WI38 (cell line): ENCODE results near the gene PEX14.
A peak's percentile ranks its signal among the peaks of the same experiment; 100 is the strongest.
"Not testable (repeated sequence)": the region's sequence is repeated elsewhere in the genome, so short reads cannot be mapped to it uniquely, and the experiment has no call there.

Experiments used
- H3K4me3 ChIP-seq: 2 replicates; pipeline ENCODE4 v1.5.1; 2011; ENCODE audit warnings: low read depth, mild to moderate bottlenecking, control low read depth, low read length
- CTCF ChIP-seq: IDR thresholded peaks from 2 replicates; pipeline ENCODE4 v1.5.1; 2012; ENCODE audit warnings: low read depth, mild to moderate bottlenecking, control low read depth, low read length

The PEX14 gene

GRCh38 chr1:10474613-10475507 lies at the start of gene PEX14:
TSS of gene PEX14 (plus strand) at chr1:10474950. CDS start at chr1:10474967, 17 bp downstream.
- peak within 1 kb of the TSS; percentile 94 for H3K4me3 ChIP-seq
- no peak for TF ChIP-seq CTCF

GRCh38 chr1:10425826-10426534 lies 48.8 kb upstream of the PEX14 start:
- not testable (repeated sequence) for H3K4me3 ChIP-seq

GRCh38 chr1:10426535-10426848 lies 48.3 kb upstream of the PEX14 start:
- H3K4me3 ChIP-seq = not testable (repeated sequence)

GRCh38 chr1:10428984-10429383 lies 45.8 kb upstream of the PEX14 start:
- TF ChIP-seq CTCF = no peak
- no peak overlapping the region for H3K4me3 ChIP-seq

- TF ChIP-seq CTCF = no peak
- H3K4me3 ChIP-seq = peak overlapping the region; percentile 76
Observed at GRCh38 chr1:10429868-10430215, 44.9 kb upstream of the PEX14 start.

GRCh38 chr1:10430216-10431069 lies 44.3 kb upstream of the PEX14 start, which contains the start of gene CENPS:
TSS of gene CENPS (plus strand) at chr1:10430433. CDS start at chr1:10430518, 85 bp downstream.
- H3K4me3 ChIP-seq = peak within 1 kb of the TSS; percentile 76
- TF ChIP-seq CTCF = peak; percentile 74

GRCh38 chr1:10431070-10431730 lies 43.5 kb upstream of the PEX14 start:
- peak overlapping the region; percentile 76 for H3K4me3 ChIP-seq
- TF ChIP-seq CTCF = no peak
